HEK293 (cell line): Measurements from ENCODE around the gene ZNF680.

Experiments used
- CTCF ChIA-PET: fragments of 350-600 bp; formaldehyde crosslinking; extraction: SDS; loops from one replicate; lab custom pipeline; 2021; ENCODE audit warnings: antibody characterized with exemption; lab: Yijun Ruan, JAX
- POLR2A ChIA-PET: fragments of 300-600 bp; formaldehyde crosslinking; extraction: SDS; loops from one replicate; lab custom pipeline; 2020; ENCODE audit warnings: antibody characterized with exemption, inconsistent platforms; lab: Yijun Ruan, JAX
- H3K27ac ChIP-seq: fragments of 200-500 bp; sonication (Bioruptor generic); 2 replicates; pipeline ENCODE4 v1.5.1; 2014; ENCODE audit warnings: low read depth, low read length, control low read depth, inconsistent platforms; ENCODE audit errors: extremely low read depth
- H3K36me3 ChIP-seq, 2 experiments: fragments of 200-500 bp in 1 of 2; sonication (Bioruptor generic) in 1 of 2; 1 replicate in 1 of 2; 2 replicates in 1 of 2; pipeline ENCODE4 v1.5.1; 2014 to 2017; ENCODE audit warnings: inconsistent platforms in 2 of 2, low read length in 2 of 2; ENCODE audit not compliant: control insufficient read depth in 2 of 2, insufficient read depth in 1 of 2
- H3K4me1 ChIP-seq: fragments of 200-500 bp; sonication (Bioruptor generic); 2 replicates; pipeline ENCODE4 v1.5.1; 2014; ENCODE audit warnings: mild to moderate bottlenecking, low read length, inconsistent platforms; ENCODE audit not compliant: control insufficient read depth, insufficient read depth
- H3K4me3 ChIP-seq: 2 replicates; pipeline ENCODE4 v1.5.1; 2011; ENCODE audit warnings: low read depth, mild to moderate bottlenecking, control low read depth, low read length, moderate library complexity
- H3K9me3 ChIP-seq: fragments of 200-500 bp; sonication (Bioruptor generic); 2 replicates; pipeline ENCODE4 v1.5.1; 2014; ENCODE audit warnings: low read depth, low read length, inconsistent platforms; ENCODE audit not compliant: control insufficient read depth, insufficient read depth
- CTCF ChIP-seq: fragments of 450-650 bp; formaldehyde crosslinking; IDR thresholded peaks from 2 replicates; pipeline ENCODE4 v1.5.1; 2016; ENCODE audit warnings: missing biosample characterization, missing genetic modification characterization
- KLF17 ChIP-seq: fragments of 450-650 bp; formaldehyde crosslinking; IDR thresholded peaks from 2 replicates; pipeline ENCODE4 v1.5.1; 2016; ENCODE audit warnings: missing biosample characterization, missing genetic modification characterization
- MZF1 ChIP-seq: fragments of 450-650 bp; formaldehyde crosslinking; IDR thresholded peaks from 2 replicates; pipeline ENCODE4 v1.5.1; 2017; ENCODE audit warnings: missing biosample characterization, missing genetic modification characterization, borderline replicate concordance
- PRDM1 ChIP-seq: fragments of 450-650 bp; formaldehyde crosslinking; IDR thresholded peaks from 2 replicates; pipeline ENCODE4; 2016; ENCODE audit warnings: missing biosample characterization, missing genetic modification characterization
- SCRT2 ChIP-seq: fragments of 450-650 bp; formaldehyde crosslinking; IDR thresholded peaks from 2 replicates; pipeline ENCODE4 v1.5.1; 2016; ENCODE audit warnings: missing biosample characterization, missing genetic modification characterization
- ZBTB11 ChIP-seq: fragments of 450-650 bp; formaldehyde crosslinking; conservative IDR thresholded peaks from 2 replicates; pipeline ENCODE4 v1.5.1; 2016; ENCODE audit warnings: low read depth, missing biosample characterization, missing genetic modification characterization
- ZBTB49 ChIP-seq: fragments of 450-650 bp; formaldehyde crosslinking; IDR thresholded peaks from 2 replicates; pipeline ENCODE4 v1.5.1; 2016; ENCODE audit warnings: missing biosample characterization, missing genetic modification characterization, low read depth
- ZBTB7A ChIP-seq: fragments of 450-650 bp; formaldehyde crosslinking; IDR thresholded peaks from 2 replicates; pipeline ENCODE4 v1.5.1; 2016; ENCODE audit warnings: low read depth, missing biosample characterization, missing genetic modification characterization
- ZFP37 ChIP-seq: fragments of 450-650 bp; formaldehyde crosslinking; IDR thresholded peaks from 2 replicates; pipeline ENCODE4 v1.5.1; 2016; ENCODE audit warnings: missing biosample characterization, missing genetic modification characterization
- ZNF148 ChIP-seq: fragments of 450-650 bp; formaldehyde crosslinking; IDR thresholded peaks from 2 replicates; pipeline ENCODE4 v1.5.0; 2017; ENCODE audit warnings: missing biosample characterization, missing genetic modification characterization, borderline replicate concordance
- ZNF341 ChIP-seq: fragments of 450-650 bp; formaldehyde crosslinking; IDR thresholded peaks from 2 replicates; pipeline ENCODE4; 2016; ENCODE audit warnings: low read depth, missing biosample characterization, missing genetic modification characterization
- ZNF391 ChIP-seq: fragments of 450-650 bp; formaldehyde crosslinking; IDR thresholded peaks from 2 replicates; pipeline ENCODE4 v1.5.1; 2016; ENCODE audit warnings: low read depth, missing biosample characterization, missing genetic modification characterization, borderline replicate concordance
- ZNF398 ChIP-seq: fragments of 450-650 bp; formaldehyde crosslinking; IDR thresholded peaks from 2 replicates; pipeline ENCODE4 v1.5.1; 2017; ENCODE audit warnings: missing biosample characterization, missing genetic modification characterization
- ZNF423 ChIP-seq: fragments of 450-650 bp; formaldehyde crosslinking; IDR thresholded peaks from 2 replicates; pipeline ENCODE4 v1.5.1; 2016; ENCODE audit warnings: missing biosample characterization, missing genetic modification characterization
- ZNF426 ChIP-seq: fragments of 450-650 bp; formaldehyde crosslinking; IDR thresholded peaks from 2 replicates; pipeline ENCODE4 v1.5.1; 2017; ENCODE audit warnings: missing biosample characterization, missing genetic modification characterization, mild to moderate bottlenecking, inconsistent platforms, moderate library complexity
- ZNF433 ChIP-seq: fragments of 450-650 bp; formaldehyde crosslinking; IDR thresholded peaks from 2 replicates; pipeline ENCODE4 v1.5.1; 2016; ENCODE audit warnings: missing biosample characterization, missing genetic modification characterization, low read depth
- ZNF530 ChIP-seq: fragments of 450-650 bp; formaldehyde crosslinking; IDR thresholded peaks from 2 replicates; pipeline ENCODE4 v1.5.1; 2016; ENCODE audit warnings: low read depth, missing biosample characterization, missing genetic modification characterization
- ZNF548 ChIP-seq: fragments of 450-650 bp; formaldehyde crosslinking; IDR thresholded peaks from 2 replicates; pipeline ENCODE4 v1.5.1; 2016; ENCODE audit warnings: missing biosample characterization, missing genetic modification characterization
- ZNF561 ChIP-seq: fragments of 450-650 bp; IDR thresholded peaks from 2 replicates; pipeline ENCODE4 v1.5.1; 2018; ENCODE audit warnings: missing biosample characterization, missing genetic modification characterization, borderline replicate concordance
- ZNF596 ChIP-seq: fragments of 450-650 bp; IDR thresholded peaks from 2 replicates; pipeline ENCODE4 v1.5.0; 2018; ENCODE audit warnings: missing biosample characterization, mild to moderate bottlenecking, missing genetic modification characterization, moderate library complexity
- ZNF600 ChIP-seq: fragments of 450-650 bp; formaldehyde crosslinking; IDR thresholded peaks from 2 replicates; pipeline ENCODE4 v1.5.1; 2016; ENCODE audit warnings: missing biosample characterization, missing genetic modification characterization
- ZNF623 ChIP-seq: fragments of 450-650 bp; formaldehyde crosslinking; IDR thresholded peaks from 2 replicates; pipeline ENCODE4 v1.5.1; 2016; ENCODE audit warnings: missing biosample characterization, missing genetic modification characterization
- ZNF670 ChIP-seq: fragments of 450-650 bp; formaldehyde crosslinking; IDR thresholded peaks from 2 replicates; pipeline ENCODE4 v1.5.1; 2016; ENCODE audit warnings: missing biosample characterization, missing genetic modification characterization, low read depth
- ZSCAN16 ChIP-seq: fragments of 450-650 bp; formaldehyde crosslinking; IDR thresholded peaks from 2 replicates; pipeline ENCODE4 v1.5.1; 2016; ENCODE audit warnings: missing biosample characterization, missing genetic modification characterization
- ZXDB ChIP-seq: fragments of 450-650 bp; formaldehyde crosslinking; IDR thresholded peaks from 2 replicates; pipeline ENCODE4 v1.5.1; 2016; ENCODE audit warnings: missing biosample characterization, missing genetic modification characterization

Gene ZNF680

GRCh38 chr7:64558781-64559180 is 4.1 kb downstream of the ZNF680 start:
- no peaks in the 10 kb centered on the region for H3K4me1 ChIP-seq
- H3K9me3 ChIP-seq = no peaks in the 10 kb centered on the region; the same call in 1 of the 2 replicates
- ChIA-PET CTCF (no interaction called here), POLR2A (no interaction called here)
- peaks cover 4 to 8% of the 10 kb centered on the region in 2 experiments; a peak in 2 of 3 replicates for H3K36me3 ChIP-seq
- no peak for TF ChIP-seq ZNF423
- no peak for TF ChIP-seq MZF1
- no peak for TF ChIP-seq ZSCAN16 (tag by site-specific recombination)
- no peak for TF ChIP-seq ZNF596 (tag by site-specific recombination)
- TF ChIP-seq ZBTB49 (tag by site-specific recombination) = no peak
- TF ChIP-seq ZXDB (tag by site-specific recombination) = no peak
- TF ChIP-seq ZNF341 (tag by site-specific recombination) = no peak
- no peak for TF ChIP-seq ZNF398 (tag by site-specific recombination)
- TF ChIP-seq ZNF670 = no peak
- TF ChIP-seq ZFP37 = no peak
- TF ChIP-seq ZNF561 (tag by site-specific recombination) = no peak
- TF ChIP-seq PRDM1 (tag by site-specific recombination) = no peak
- no peak for TF ChIP-seq ZNF391
- no peak for TF ChIP-seq ZNF426 (tag by site-specific recombination)
- TF ChIP-seq ZNF623 (tag by site-specific recombination) = no peak
- no peak for TF ChIP-seq ZBTB11
- H3K4me3 ChIP-seq = no peak overlapping the region
- no peak overlapping the region for H3K27ac ChIP-seq

GRCh38 chr7:64558323-64558705 is 4.6 kb downstream of the ZNF680 start:
- H3K4me1 ChIP-seq = no peaks in the 10 kb centered on the region
- H3K9me3 ChIP-seq = no peaks in the 10 kb centered on the region; the same call in 1 of the 2 replicates
- H3K4me3 ChIP-seq = no peak overlapping the region
- peaks cover 4 to 8% of the 10 kb centered on the region in 2 experiments; a peak in 2 of 3 replicates for H3K36me3 ChIP-seq
- ChIA-PET POLR2A (no interaction called here), CTCF (no interaction called here)
- no peak overlapping the region for H3K27ac ChIP-seq
- TF ChIP-seq SCRT2 (tag by site-specific recombination) (no peak), ZNF548 (no peak), KLF17 (tag by site-specific recombination) (no peak), ZNF433 (tag by site-specific recombination) (no peak), ZNF148 (tag by site-specific recombination) (no peak), ZNF600 (tag by site-specific recombination) (no peak), ZNF530 (tag by site-specific recombination) (no peak), ZBTB7A (tag by site-specific recombination) (no peak), CTCF (tag by site-specific recombination) (no peak)
